Measurements from ENCODE around the gene ANAPC5. TPM values are rescaled to one million over a fixed set of nuclear protein-coding genes. Genes with fewer than 3 reads are reported as not detected.
"Not testable (repeated sequence)": the region's sequence is repeated elsewhere in the genome, so short reads cannot be mapped to it uniquely, and the experiment has no call there.

The ANAPC5 gene
- polyA plus RNA-seq, 3 donors from 2014 or later, result 150 to 248 (median 157) TPM

GRCh38 chr12:121283388-121283787 lies 68.8 kb downstream of the ANAPC5 start:
- Mint-ChIP-seq H3K9me3 (no peaks in the 10 kb centered on the region), H3K4me3 (no peak overlapping the region), H3K27ac (no peak overlapping the region), H3K27me3 (ENCODE audit: low read depth in 3 of 3) (peaks cover 0 to 1% (median 0%) of the 10 kb centered on the region in 3 donors), H3K36me3 (no peaks in the 10 kb centered on the region), H3K4me1 (peaks cover 0 to 4% of the 10 kb centered on the region in 2 donors)
- DNase-seq, result no peak

DNA sequence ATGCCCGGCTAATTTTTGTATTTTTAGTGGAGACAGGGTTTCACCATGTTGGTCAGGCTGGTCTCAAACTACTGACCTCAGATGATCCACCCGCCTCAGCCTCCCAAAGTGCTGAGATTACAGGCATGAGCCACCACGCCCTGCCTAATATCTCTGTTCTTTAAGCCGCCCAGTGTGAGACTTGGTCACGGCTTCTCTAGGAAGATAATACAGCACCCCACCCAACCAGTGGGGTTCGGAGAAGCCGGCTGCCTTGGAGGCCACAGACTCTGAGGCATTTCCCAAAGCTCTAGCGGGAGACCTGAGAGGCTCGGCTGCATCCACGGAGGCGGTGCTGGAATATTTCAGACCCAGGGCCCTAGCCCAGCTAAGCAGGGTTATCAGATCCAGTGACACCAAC lies 69.3 kb downstream of the ANAPC5 start:
- not testable (repeated sequence) for DNase-seq, H3K4me1 Mint-ChIP-seq, H3K9me3 Mint-ChIP-seq

GRCh38 chr12:121282072-121282742 lies 70.0 kb downstream of the ANAPC5 start:
- no peak overlapping the region for H3K27ac Mint-ChIP-seq
- no peak overlapping the region for H3K4me3 Mint-ChIP-seq
- no peaks in the 10 kb centered on the region for H3K9me3 Mint-ChIP-seq
- peaks cover 0 to 4% of the 10 kb centered on the region in 2 donors for H3K4me1 Mint-ChIP-seq
- DNase-seq, result no peak
- H3K27me3 Mint-ChIP-seq (ENCODE audit: low read depth in 3 of 3), result peaks cover 0 to 1% (median 0%) of the 10 kb centered on the region in 3 donors
- peaks cover 3 to 4% (median 3%) of the 10 kb centered on the region in 3 donors for H3K36me3 Mint-ChIP-seq

More for the DNA sequence above, 69.3 kb downstream of the ANAPC5 start:
- H3K27me3 Mint-ChIP-seq (ENCODE audit: low read depth in 3 of 3); H3K36me3 Mint-ChIP-seq; H3K27ac Mint-ChIP-seq; H3K4me3 Mint-ChIP-seq: not testable (repeated sequence)

DNA sequence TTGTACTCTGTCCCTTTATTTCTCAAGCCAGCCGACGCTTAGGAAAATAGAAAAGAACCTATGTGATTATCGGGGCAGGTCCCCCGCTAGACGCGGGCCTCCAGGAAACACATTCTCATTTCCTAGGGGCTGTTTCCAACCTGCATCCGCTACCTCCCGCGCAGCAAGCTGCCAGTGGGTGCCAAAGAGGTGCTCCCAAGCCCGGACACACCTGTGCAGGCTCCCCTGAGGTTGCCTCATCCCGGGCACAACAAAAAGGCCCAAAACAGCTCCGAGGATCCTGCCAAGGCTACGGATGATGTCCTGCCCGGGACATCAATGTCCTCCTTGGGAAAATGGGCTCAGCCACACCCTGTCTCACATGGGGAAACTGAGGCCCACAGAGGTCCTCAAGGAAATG lies 71.1 kb downstream of the ANAPC5 start:
- not testable (repeated sequence) for DNase-seq; H3K9me3 Mint-ChIP-seq; H3K4me3 Mint-ChIP-seq; H3K36me3 Mint-ChIP-seq; H3K27ac Mint-ChIP-seq; H3K27me3 Mint-ChIP-seq (ENCODE audit: low read depth in 3 of 3); H3K4me1 Mint-ChIP-seq

GRCh38 chr12:121280531-121280930 lies 71.7 kb downstream of the ANAPC5 start:
- DNase-seq; H3K4me3 Mint-ChIP-seq; H3K27me3 Mint-ChIP-seq (ENCODE audit: low read depth in 3 of 3); H3K27ac Mint-ChIP-seq; H3K9me3 Mint-ChIP-seq; H3K4me1 Mint-ChIP-seq; H3K36me3 Mint-ChIP-seq: not testable (repeated sequence)

GRCh38 chr12:121279507-121279915 lies 72.7 kb downstream of the ANAPC5 start:
- Mint-ChIP-seq H3K27ac (no peak overlapping the region), H3K9me3 (no peaks in the 10 kb centered on the region), H3K4me3 (no peak overlapping the region), H3K4me1 (peaks cover 0 to 2% of the 10 kb centered on the region in 2 donors), H3K27me3 (ENCODE audit: low read depth in 3 of 3) (peaks cover 0 to 1% (median 0%) of the 10 kb centered on the region in 3 donors), H3K36me3 (peaks cover 3 to 4% (median 4%) of the 10 kb centered on the region in 3 donors)
- no peak for DNase-seq

GRCh38 chr12:121279071-121279375 lies 73.2 kb downstream of the ANAPC5 start:
- no peak for DNase-seq
- Mint-ChIP-seq H3K4me3 (no peak overlapping the region), H3K9me3 (no peaks in the 10 kb centered on the region), H3K27me3 (ENCODE audit: low read depth in 3 of 3) (no peaks in the 10 kb centered on the region), H3K27ac (no peak overlapping the region), H3K4me1 (peaks cover 0 to 2% of the 10 kb centered on the region in 2 donors), H3K36me3 (peaks cover 3 to 4% (median 4%) of the 10 kb centered on the region in 3 donors)

GRCh38 chr12:121278169-121279070 lies 73.8 kb downstream of the ANAPC5 start:
- no peaks in the 10 kb centered on the region for H3K9me3 Mint-ChIP-seq
- H3K27ac Mint-ChIP-seq, result peak overlapping the region in 1 of 6 donors; percentile 17
- H3K27me3 Mint-ChIP-seq (ENCODE audit: low read depth in 3 of 3), result no peaks in the 10 kb centered on the region
- no peaks in the 10 kb centered on the region for H3K4me1 Mint-ChIP-seq
- peaks cover 3 to 4% (median 4%) of the 10 kb centered on the region in 3 donors for H3K36me3 Mint-ChIP-seq
- DNase-seq, result no peak
- no peak overlapping the region for H3K4me3 Mint-ChIP-seq

- no peaks in the 10 kb centered on the region for H3K4me1 Mint-ChIP-seq
- no peak overlapping the region for H3K27ac Mint-ChIP-seq
- H3K27me3 Mint-ChIP-seq (ENCODE audit: low read depth in 3 of 3), result no peaks in the 10 kb centered on the region
- no peak overlapping the region for H3K4me3 Mint-ChIP-seq
- H3K36me3 Mint-ChIP-seq, result peaks cover 4 to 9% (median 7%) of the 10 kb centered on the region in 3 donors
- no peak for DNase-seq
- no peaks in the 10 kb centered on the region for H3K9me3 Mint-ChIP-seq
These were observed 74.8 kb downstream of the ANAPC5 start for GRCh38 chr12:121277374-121277759.

DNA sequence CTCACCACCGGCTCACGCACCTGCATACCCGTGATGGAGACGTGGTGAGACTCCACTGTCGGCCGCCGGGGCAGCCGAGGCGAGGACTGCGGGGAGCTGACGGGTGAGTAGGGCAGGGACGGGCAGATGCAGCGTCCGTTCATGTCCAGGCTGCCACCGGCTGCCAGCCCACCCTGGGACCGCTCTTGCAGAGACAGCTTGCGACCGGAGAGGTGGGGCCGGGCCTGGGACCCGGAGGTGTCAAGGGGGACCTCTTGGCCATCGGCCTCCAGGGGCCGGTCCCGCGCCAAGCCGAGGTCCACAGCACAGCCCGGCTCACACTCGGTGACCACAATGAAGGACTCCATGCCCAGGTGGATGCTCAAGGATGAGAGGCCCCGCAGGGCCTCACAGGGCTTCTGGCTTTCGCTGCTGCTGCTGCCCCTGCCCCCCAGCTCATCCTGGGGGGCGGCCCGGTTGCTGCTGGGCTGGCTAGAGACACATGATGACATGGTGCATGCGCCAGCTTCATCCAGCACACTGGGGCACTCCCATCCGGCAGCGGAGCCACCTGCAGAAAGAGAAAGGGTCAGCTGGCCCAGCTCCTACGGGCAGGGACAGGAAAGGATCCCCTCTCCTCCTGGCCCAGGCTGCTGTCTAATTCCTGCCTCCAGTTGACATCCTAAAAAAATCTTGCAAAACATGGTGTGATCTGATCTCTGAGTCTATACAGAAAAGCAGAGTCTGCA lies 78.0 kb downstream of the ANAPC5 start:
- DNase-seq, result no peak
- Mint-ChIP-seq H3K4me3 (no peak overlapping the region), H3K27ac (no peak overlapping the region), H3K36me3 (peaks cover 10 to 21% (median 12%) of the 10 kb centered on the region in 3 donors), H3K27me3 (ENCODE audit: low read depth in 3 of 3) (no peaks in the 10 kb centered on the region), H3K4me1 (no peaks in the 10 kb centered on the region), H3K9me3 (no peaks in the 10 kb centered on the region)

- H3K27me3 Mint-ChIP-seq (ENCODE audit: low read depth in 3 of 3), result peaks cover 0 to 2% (median 0%) of the 10 kb centered on the region in 3 donors
These were observed 78.8 kb downstream of the ANAPC5 start for GRCh38 chr12:121273364-121273896.

GRCh38 chr12:121267822-121268221 lies 84.4 kb downstream of the ANAPC5 start:
- DNase-seq, result no peak
- Mint-ChIP-seq H3K27ac (no peak overlapping the region), H3K27me3 (ENCODE audit: low read depth in 3 of 3) (peaks cover 0 to 2% (median 0%) of the 10 kb centered on the region in 3 donors), H3K4me1 (no peaks in the 10 kb centered on the region), H3K9me3 (no peaks in the 10 kb centered on the region), H3K4me3 (no peak overlapping the region), H3K36me3 (peaks cover 10 to 32% (median 15%) of the 10 kb centered on the region in 3 donors)

More at GRCh38 chr12:121273364-121273896, 78.8 kb downstream of the ANAPC5 start:
- no peak for DNase-seq
- Mint-ChIP-seq H3K36me3 (peaks cover 10 to 22% (median 13%) of the 10 kb centered on the region in 3 donors), H3K4me1 (no peaks in the 10 kb centered on the region), H3K27ac (no peak overlapping the region), H3K4me3 (no peak overlapping the region), H3K9me3 (no peaks in the 10 kb centered on the region)

GRCh38 chr12:121264951-121265515 lies 87.2 kb downstream of the ANAPC5 start:
- Mint-ChIP-seq H3K27me3 (ENCODE audit: low read depth in 3 of 3) (peaks cover 0 to 2% (median 0%) of the 10 kb centered on the region in 3 donors), H3K27ac (peak overlapping the region in 1 of 6 donors; percentile 60), H3K4me1 (no peaks in the 10 kb centered on the region), H3K36me3 (peaks cover 10 to 28% (median 27%) of the 10 kb centered on the region in 3 donors), H3K9me3 (no peaks in the 10 kb centered on the region), H3K4me3 (peak overlapping the region in 1 of 5 donors; percentile 24)
- DNase-seq, result no peak

Data from immature natural killer cell (primary cell).